ENCODE data around the gene KREMEN2.

The KREMEN2 gene

DNA sequence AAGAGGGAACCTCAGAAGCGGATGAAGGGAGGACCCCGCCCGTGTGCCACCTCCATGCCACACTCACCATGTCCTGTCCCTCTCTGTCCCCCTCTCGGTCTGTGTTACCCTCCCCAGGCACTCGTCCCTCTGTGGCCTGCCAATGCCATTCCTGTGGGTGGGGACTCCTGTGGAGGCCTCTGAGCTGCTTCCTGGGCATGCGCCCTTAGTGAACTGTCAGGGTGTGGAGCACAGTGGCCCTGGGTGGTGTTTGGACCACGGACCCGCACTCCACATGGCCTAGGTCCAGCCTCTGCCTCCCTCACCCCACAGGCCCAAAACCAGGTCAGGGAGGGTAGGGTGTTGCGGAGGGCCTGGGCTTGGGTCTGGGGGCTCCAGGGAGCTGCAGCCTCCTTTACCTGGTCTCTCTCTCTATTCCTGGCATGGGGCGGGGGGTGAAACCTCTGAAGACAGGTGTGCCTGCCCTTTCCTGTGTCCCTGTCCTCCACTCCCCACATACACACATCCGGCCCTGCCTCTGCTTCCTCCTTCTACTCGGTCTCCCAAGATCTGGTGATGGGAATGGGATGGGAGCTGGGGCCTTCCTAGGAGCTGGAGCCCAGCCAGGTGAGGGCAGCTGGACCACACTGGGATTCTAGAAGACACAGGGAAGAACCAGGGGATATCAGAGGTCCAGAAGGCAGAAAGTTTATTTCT is 27.6 kb downstream of the KREMEN2 start:
- TF ChIP-seq YY1 (IDR thresholded peaks at IDR 0.05; ENCODE audit: low read depth) (no peak), CREB1 (IDR thresholded peaks at IDR 0.05; ENCODE audit: low read depth) (no peak), TCF12 (IDR thresholded peaks at IDR 0.05; ENCODE audit: low read depth) (no peak), RAD21 (IDR thresholded peaks at IDR 0.05; ENCODE audit: low read depth) (no peak), NFIC (IDR thresholded peaks at IDR 0.05) (no peak), USF1 (IDR thresholded peaks at IDR 0.05) (no peak), TEAD4 (IDR thresholded peaks at IDR 0.05) (no peak), EGR1 (IDR thresholded peaks at IDR 0.05) (no peak), CEBPB (IDR thresholded peaks at IDR 0.05) (no peak), EP300 (IDR thresholded peaks at IDR 0.05; ENCODE audit: borderline replicate concordance) (no peak), MAX (IDR thresholded peaks at IDR 0.05) (no peak), TAF1 (IDR thresholded peaks at IDR 0.05; ENCODE audit: low read depth) (no peak), FOXM1 (IDR thresholded peaks at IDR 0.05; ENCODE audit: borderline replicate concordance, low read depth) (no peak), ZBTB7A (IDR thresholded peaks at IDR 0.05; ENCODE audit: low read depth) (no peak)
- TF ChIP-seq, protein P1, sequence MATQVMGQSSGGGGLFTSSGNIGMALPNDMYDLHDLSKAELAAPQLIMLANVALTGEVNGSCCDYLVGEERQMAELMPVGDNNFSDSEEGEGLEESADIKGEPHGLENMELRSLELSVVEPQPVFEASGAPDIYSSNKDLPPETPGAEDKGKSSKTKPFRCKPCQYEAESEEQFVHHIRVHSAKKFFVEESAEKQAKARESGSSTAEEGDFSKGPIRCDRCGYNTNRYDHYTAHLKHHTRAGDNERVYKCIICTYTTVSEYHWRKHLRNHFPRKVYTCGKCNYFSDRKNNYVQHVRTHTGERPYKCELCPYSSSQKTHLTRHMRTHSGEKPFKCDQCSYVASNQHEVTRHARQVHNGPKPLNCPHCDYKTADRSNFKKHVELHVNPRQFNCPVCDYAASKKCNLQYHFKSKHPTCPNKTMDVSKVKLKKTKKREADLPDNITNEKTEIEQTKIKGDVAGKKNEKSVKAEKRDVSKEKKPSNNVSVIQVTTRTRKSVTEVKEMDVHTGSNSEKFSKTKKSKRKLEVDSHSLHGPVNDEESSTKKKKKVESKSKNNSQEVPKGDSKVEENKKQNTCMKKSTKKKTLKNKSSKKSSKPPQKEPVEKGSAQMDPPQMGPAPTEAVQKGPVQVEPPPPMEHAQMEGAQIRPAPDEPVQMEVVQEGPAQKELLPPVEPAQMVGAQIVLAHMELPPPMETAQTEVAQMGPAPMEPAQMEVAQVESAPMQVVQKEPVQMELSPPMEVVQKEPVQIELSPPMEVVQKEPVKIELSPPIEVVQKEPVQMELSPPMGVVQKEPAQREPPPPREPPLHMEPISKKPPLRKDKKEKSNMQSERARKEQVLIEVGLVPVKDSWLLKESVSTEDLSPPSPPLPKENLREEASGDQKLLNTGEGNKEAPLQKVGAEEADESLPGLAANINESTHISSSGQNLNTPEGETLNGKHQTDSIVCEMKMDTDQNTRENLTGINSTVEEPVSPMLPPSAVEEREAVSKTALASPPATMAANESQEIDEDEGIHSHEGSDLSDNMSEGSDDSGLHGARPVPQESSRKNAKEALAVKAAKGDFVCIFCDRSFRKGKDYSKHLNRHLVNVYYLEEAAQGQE (IDR thresholded peaks at IDR 0.05; ENCODE audit: low read depth): no peak

GRCh38 chr16:2992383-2993081 is 28.5 kb downstream of the KREMEN2 start:
- TF ChIP-seq RAD21 (IDR thresholded peaks at IDR 0.05; ENCODE audit: low read depth): no peak
- no peak for TF ChIP-seq YY1 (IDR thresholded peaks at IDR 0.05; ENCODE audit: low read depth)
- no peak for TF ChIP-seq CREB1 (IDR thresholded peaks at IDR 0.05; ENCODE audit: low read depth)
- no peak for TF ChIP-seq CEBPB (IDR thresholded peaks at IDR 0.05)
- TF ChIP-seq, protein P1 (IDR thresholded peaks at IDR 0.05; ENCODE audit: low read depth): no peak
- TF ChIP-seq TEAD4 (IDR thresholded peaks at IDR 0.05): no peak
- no peak for TF ChIP-seq EGR1 (IDR thresholded peaks at IDR 0.05)
- no peak for TF ChIP-seq EP300 (IDR thresholded peaks at IDR 0.05; ENCODE audit: borderline replicate concordance)
- no peak for TF ChIP-seq USF1 (IDR thresholded peaks at IDR 0.05)

GRCh38 chr16:2996298-2996697 is 32.2 kb downstream of the KREMEN2 start:
- TF ChIP-seq FOXM1 (IDR thresholded peaks at IDR 0.05; ENCODE audit: borderline replicate concordance, low read depth): no peak
- TF ChIP-seq EGR1 (IDR thresholded peaks at IDR 0.05): no peak
- TF ChIP-seq ZBTB7A (IDR thresholded peaks at IDR 0.05; ENCODE audit: low read depth): no peak
- TF ChIP-seq, protein P1 (IDR thresholded peaks at IDR 0.05; ENCODE audit: low read depth): no peak
- no peak for TF ChIP-seq USF1 (IDR thresholded peaks at IDR 0.05)
- no peak for TF ChIP-seq RAD21 (IDR thresholded peaks at IDR 0.05; ENCODE audit: low read depth)

DNA sequence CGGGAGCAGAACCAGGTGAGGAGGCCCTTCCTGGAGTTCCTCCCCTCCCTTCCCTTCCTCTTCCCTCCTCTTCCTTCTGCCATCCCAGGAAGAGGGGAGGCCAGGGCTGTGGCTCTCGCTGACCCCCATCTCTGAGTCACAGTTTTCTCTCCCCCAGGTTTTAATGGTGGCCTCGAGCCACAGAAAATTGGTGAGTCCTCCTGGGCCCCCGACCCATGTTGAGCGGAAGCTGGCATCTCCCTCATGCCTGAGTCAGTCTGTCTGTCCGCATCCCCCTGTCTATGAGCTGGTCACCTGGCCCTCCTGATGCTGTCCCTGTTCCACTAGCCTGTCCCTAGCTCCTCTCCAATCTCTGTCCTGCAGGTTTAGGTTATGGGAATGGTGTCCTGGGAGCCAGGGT is 35.9 kb downstream of the KREMEN2 start:
- TF ChIP-seq EGR1 (IDR thresholded peaks at IDR 0.05): no peak
- TF ChIP-seq CEBPB (IDR thresholded peaks at IDR 0.05): no peak
- no peak for TF ChIP-seq USF1 (IDR thresholded peaks at IDR 0.05)
- TF ChIP-seq ZBTB7A (IDR thresholded peaks at IDR 0.05; ENCODE audit: low read depth): no peak
